ENCODE results near the gene YAP1.

Gene YAP1

GRCh38 chr11:102268083-102268984 lies 158.1 kb downstream of the YAP1 start:
- H3K4me3 ChIP-seq (ENCODE audit: low read depth, low read length) = no peak overlapping the region
- peak; percentile 16 for DNase-seq (ENCODE audit: low read depth)
- TF ChIP-seq CTCF (IDR thresholded peaks at IDR 0.05; ENCODE audit: low read depth, low read length, missing control alignments) = peak; percentile 13

GRCh38 chr11:102268985-102269470 lies 158.8 kb downstream of the YAP1 start:
- TF ChIP-seq CTCF (IDR thresholded peaks at IDR 0.05; ENCODE audit: low read depth, low read length, missing control alignments) = no peak
- H3K4me3 ChIP-seq (ENCODE audit: low read depth, low read length) = no peak overlapping the region
- no peak for DNase-seq (ENCODE audit: low read depth)

GRCh38 chr11:102269927-102270326 lies 159.7 kb downstream of the YAP1 start:
- H3K4me3 ChIP-seq (ENCODE audit: low read depth, low read length) = no peak overlapping the region
- TF ChIP-seq CTCF (IDR thresholded peaks at IDR 0.05; ENCODE audit: low read depth, low read length, missing control alignments) = no peak
- DNase-seq (ENCODE audit: low read depth) = no peak

- TF ChIP-seq CTCF (IDR thresholded peaks at IDR 0.05; ENCODE audit: low read depth, low read length, missing control alignments) = no peak
- DNase-seq (ENCODE audit: low read depth) = no peak
- H3K4me3 ChIP-seq (ENCODE audit: low read depth, low read length) = no peak overlapping the region
These were observed 162.0 kb downstream of the YAP1 start for GRCh38 chr11:102272047-102272824.

- no peak for TF ChIP-seq CTCF (IDR thresholded peaks at IDR 0.05; ENCODE audit: low read depth, low read length, missing control alignments)
- no peak for DNase-seq (ENCODE audit: low read depth)
- H3K4me3 ChIP-seq (ENCODE audit: low read depth, low read length) = no peak overlapping the region
These were observed 164.4 kb downstream of the YAP1 start for GRCh38 chr11:102274628-102275027.

- no peak for DNase-seq (ENCODE audit: low read depth)
- H3K4me3 ChIP-seq (ENCODE audit: low read depth, low read length) = no peak overlapping the region
- no peak for TF ChIP-seq CTCF (IDR thresholded peaks at IDR 0.05; ENCODE audit: low read depth, low read length, missing control alignments)
These were observed 166.1 kb downstream of the YAP1 start for GRCh38 chr11:102276362-102276761.
